ENCODE measurements around the gene PHF21A.

The PHF21A gene

GRCh38 chr11:45921561-45922424, 199.5 kb downstream of the PHF21A start:
- TF ChIP-seq SIN3A (IDR thresholded peaks at IDR 0.05; ENCODE audit: borderline replicate concordance, insufficient read depth, low read length) = no peak
- no peak for TF ChIP-seq REST (IDR thresholded peaks at IDR 0.05; ENCODE audit: insufficient read depth in 1 of 2, low read depth in 2 of 2, low read length in 2 of 2)
- no peak for TF ChIP-seq FOXP2 (optimal IDR thresholded peaks at IDR 0.05; ENCODE audit: borderline replicate concordance, extremely low read depth, extremely low read length, insufficient read depth)
- no peak for TF ChIP-seq TAF1 (IDR thresholded peaks at IDR 0.05; ENCODE audit: borderline replicate concordance, insufficient read depth, low read length)
- TF ChIP-seq POLR2AphosphoS5 (IDR thresholded peaks at IDR 0.05; ENCODE audit: low read depth, low read length) = no peak

GRCh38 chr11:45920531-45921477, 200.4 kb downstream of the PHF21A start:
- no peak for TF ChIP-seq POLR2AphosphoS5 (IDR thresholded peaks at IDR 0.05; ENCODE audit: low read depth, low read length)
- no peak for TF ChIP-seq TAF1 (IDR thresholded peaks at IDR 0.05; ENCODE audit: borderline replicate concordance, insufficient read depth, low read length)
- TF ChIP-seq REST (IDR thresholded peaks at IDR 0.05; ENCODE audit: insufficient read depth in 1 of 2, low read depth in 2 of 2, low read length in 2 of 2) = no peak
- no peak for TF ChIP-seq FOXP2 (optimal IDR thresholded peaks at IDR 0.05; ENCODE audit: borderline replicate concordance, extremely low read depth, extremely low read length, insufficient read depth)
- no peak for TF ChIP-seq SIN3A (IDR thresholded peaks at IDR 0.05; ENCODE audit: borderline replicate concordance, insufficient read depth, low read length)

GRCh38 chr11:45919806-45920530, 201.3 kb downstream of the PHF21A start:
- no peak for TF ChIP-seq SIN3A (IDR thresholded peaks at IDR 0.05; ENCODE audit: borderline replicate concordance, insufficient read depth, low read length)
- TF ChIP-seq FOXP2 (optimal IDR thresholded peaks at IDR 0.05; ENCODE audit: borderline replicate concordance, extremely low read depth, extremely low read length, insufficient read depth) = no peak

- TF ChIP-seq SIN3A (IDR thresholded peaks at IDR 0.05; ENCODE audit: borderline replicate concordance, insufficient read depth, low read length) = no peak
- no peak for TF ChIP-seq REST (IDR thresholded peaks at IDR 0.05; ENCODE audit: insufficient read depth in 1 of 2, low read depth in 2 of 2, low read length in 2 of 2)
Observed at GRCh38 chr11:45918962-45919675, 202.1 kb downstream of the PHF21A start.

Measured in PFSK-1 (cell line).